Islet precursor cell (in vitro differentiated cells): ENCODE measurements around the gene STX1A.
"Not testable (repeated sequence)": the region's sequence is repeated elsewhere in the genome, so short reads cannot be mapped to it uniquely, and the experiment has no call there.

Source experiments
- DNase-seq: peaks from one replicate; pipeline ENCODE4 v3.0.0-alpha.2; 2018

The STX1A gene

GRCh38 chr7:73735528-73735905, 16.0 kb upstream of the STX1A start:
- no peak for DNase-seq

- DNase-seq, result peak; percentile 95
Measured at GRCh38 chr7:73734619-73735527, 15.4 kb upstream of the STX1A start.

DNA sequence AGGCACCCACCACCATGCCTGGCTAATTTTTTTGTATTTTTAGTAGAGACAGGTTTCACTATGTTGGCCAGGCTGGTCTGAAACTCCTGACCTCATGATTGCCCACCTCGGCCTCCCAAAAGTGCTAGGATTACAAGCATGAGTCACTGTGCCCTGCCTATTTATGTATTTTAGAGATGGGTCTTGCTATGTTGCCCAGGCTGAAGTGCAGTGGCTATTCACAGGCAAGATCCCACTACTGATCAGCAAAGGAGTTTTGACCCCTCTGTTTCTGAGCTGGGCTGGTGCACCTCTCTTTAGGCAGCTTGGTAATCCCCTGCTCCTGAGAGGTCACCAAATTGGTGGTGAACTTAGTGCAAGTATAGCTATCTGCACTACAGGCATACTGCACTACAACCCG, 12.9 kb upstream of the STX1A start:
- no peak for DNase-seq

- no peak for DNase-seq
Measured at GRCh38 chr7:73730485-73730884, 11.0 kb upstream of the STX1A start.

- DNase-seq, result no peak
Measured at GRCh38 chr7:73728551-73728950, 9.1 kb upstream of the STX1A start.

DNA sequence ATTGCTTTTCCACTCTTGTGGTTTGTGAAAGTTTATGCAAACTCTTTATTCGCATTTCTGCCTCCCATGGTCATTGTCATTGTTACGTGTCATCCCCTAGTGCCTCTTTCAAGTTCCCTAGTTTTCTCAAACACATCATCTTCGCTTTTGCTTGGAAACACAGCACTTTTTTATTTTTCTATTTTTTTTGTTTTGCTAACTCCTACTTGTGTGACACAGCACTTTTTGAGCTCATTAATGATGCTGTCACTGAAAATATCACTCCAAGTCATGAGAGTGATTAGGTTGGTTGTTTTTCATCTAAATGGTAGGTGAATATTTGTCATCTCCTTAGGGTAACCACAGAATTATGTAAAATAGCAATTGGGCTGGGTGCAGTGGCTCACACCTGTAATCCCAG, 8.5 kb upstream of the STX1A start:
- no peak for DNase-seq

GRCh38 chr7:73726083-73726466, 6.6 kb upstream of the STX1A start:
- DNase-seq, result no peak

- no peak for DNase-seq
Measured at GRCh38 chr7:73723813-73724212, 4.3 kb upstream of the STX1A start.

DNA sequence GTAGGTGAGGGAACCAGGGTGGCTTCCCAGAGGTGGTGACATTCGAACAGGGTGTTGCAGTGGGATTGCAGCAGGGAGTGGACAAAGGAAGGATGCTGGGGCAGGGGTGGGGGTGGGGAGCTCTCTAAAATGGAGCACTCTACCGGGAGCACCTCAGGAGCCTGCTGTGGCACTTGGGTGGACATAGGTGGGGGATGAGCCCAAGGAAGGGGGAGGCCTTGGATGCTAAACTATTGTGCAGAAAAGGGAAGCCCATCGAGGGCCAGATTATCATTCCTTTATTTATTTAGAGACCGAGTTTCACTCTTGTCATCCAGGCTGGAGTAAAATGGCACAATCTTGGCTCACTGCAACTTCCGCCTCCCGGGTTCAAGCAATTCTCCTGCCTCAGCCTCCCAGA, 3.3 kb upstream of the STX1A start:
- DNase-seq, result no peak

DNA sequence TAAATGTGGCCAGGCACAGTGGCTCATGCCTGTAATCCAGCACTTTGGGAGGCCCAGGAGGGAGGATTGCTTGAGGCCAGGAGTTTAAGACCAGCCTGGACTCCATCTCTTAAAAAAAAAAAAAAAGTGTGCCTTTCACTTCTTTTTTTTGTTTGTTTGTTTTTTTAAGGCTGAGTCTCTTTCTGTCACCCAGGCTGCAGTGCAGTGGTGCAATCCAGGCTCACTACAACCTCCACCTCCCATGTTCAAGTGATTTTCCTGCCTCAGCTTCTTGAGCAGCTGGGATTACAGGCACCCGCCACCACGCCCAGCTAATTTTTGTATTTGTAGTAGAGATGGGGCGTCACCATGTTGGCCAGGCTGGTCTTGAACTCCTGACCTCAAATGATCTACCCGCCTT, 2.7 kb upstream of the STX1A start:
- not testable (repeated sequence) for DNase-seq

DNA sequence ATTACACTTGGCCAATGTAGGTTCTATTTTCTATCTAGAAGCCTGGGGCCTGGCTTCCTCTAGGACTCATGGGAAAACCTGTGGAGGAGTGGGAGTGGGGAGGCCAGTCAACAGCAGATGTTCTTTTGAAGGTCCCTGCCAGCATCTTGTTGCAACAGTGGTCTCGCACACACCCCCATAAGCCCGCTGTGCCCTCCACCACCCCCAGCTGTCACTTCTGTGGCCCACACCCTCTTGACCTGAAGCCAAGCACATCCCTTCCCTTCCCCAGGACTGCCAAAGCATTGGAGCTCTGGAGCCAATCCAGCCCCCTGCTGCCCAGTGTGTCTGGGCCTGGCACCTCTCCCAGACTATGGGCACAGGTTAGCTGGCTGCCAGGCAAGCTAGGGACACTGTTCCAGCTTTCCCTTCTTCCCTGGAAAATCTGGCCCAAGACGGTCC, 1.9 kb upstream of the STX1A start:
- no peak for DNase-seq

DNA sequence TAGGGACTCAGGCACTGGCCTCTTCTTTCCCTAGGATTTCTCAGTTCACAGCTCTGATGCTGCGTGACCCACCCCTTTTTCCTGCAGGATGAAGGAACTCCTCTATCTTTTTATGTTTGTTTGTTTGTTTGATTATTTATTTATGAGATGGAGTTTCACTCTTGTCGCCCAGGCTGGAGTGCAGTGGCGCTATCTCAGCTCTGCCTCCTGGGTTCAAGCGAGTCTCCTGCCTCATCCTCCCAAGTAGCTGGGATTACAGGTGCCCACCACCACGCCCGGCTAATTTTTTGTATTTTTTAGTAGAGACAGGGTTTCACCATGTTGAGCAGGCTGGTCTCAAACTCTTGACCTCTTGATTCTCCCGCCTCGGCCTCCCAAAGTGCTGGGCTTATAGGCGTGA, 974 bp upstream of the STX1A start:
- not testable (repeated sequence) for DNase-seq

- no peak for DNase-seq
Measured at GRCh38 chr7:73719806-73720169, 319 bp upstream of the STX1A start.

DNA sequence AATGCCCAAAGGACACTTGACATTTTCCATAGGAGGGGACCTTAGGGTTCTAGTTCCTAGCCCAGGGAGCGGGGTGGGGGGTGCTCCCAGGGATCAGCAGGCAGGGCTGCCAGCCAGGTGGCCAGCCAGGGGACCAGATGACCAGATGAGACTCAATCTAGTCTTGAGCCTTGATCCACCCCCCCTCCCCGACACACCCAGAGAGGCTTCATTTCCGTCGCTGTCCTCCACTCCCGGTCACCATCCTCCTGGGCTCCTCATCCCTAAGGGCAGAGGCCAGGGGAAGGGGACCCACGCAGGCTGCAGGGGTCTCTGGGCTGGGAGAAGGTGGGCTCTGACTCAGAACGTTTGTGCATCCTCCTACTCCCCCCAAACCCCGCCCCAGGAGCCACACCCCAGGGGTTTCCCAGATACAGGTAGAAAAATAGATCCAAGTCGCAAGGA, 1.0 kb downstream of the STX1A start:
- no peak for DNase-seq

DNA sequence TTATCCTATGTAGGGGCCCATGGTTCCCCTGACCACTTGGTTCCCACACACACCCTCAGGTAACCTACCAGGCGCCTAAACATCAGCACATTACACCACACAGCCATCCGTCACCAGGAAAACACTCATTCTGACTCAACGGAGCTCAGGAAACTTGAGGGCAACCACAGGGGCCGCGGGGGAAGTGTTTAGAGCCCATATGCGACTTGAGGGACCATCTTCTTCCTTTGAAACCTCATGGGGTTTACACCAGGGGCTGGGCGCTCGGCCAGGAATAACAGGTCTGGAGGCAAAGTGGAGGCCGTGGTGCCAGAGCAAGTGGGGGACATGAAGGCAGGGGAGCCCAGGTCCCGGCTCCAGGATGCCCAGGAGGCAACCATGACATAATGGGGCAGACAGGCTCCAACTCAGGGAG, 1.5 kb downstream of the STX1A start:
- DNase-seq, result no peak

- no peak for DNase-seq
Measured at GRCh38 chr7:73717025-73717807, 2.3 kb downstream of the STX1A start.

DNA sequence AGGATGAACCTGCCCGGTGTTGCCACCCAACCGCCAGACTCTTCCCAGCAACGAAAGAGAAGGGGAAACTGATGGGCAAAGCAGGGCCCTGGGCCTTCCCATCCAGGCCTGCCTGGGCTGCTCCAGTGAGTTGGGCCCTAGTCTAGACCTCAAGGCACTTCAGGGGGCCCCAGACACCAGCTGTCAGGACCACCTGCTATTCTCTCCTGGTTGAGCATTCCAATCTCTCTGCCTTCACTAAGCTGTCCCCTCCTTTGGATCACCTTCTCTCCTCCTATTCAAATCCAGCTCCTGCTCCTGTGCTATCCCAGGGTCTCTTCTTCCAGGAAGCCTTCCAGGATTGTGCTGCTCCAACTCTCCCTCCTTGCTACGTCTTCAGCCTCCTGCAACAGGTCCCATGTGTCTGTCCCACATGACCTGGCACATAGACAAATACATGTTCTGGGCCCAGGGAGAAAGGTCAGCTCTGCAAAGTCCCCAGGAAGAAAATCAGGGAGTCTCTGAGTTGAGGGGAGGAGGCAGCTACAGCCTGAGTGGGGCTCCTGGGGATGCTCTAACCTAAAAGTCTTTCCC, 3.1 kb downstream of the STX1A start:
- DNase-seq, result no peak

DNA sequence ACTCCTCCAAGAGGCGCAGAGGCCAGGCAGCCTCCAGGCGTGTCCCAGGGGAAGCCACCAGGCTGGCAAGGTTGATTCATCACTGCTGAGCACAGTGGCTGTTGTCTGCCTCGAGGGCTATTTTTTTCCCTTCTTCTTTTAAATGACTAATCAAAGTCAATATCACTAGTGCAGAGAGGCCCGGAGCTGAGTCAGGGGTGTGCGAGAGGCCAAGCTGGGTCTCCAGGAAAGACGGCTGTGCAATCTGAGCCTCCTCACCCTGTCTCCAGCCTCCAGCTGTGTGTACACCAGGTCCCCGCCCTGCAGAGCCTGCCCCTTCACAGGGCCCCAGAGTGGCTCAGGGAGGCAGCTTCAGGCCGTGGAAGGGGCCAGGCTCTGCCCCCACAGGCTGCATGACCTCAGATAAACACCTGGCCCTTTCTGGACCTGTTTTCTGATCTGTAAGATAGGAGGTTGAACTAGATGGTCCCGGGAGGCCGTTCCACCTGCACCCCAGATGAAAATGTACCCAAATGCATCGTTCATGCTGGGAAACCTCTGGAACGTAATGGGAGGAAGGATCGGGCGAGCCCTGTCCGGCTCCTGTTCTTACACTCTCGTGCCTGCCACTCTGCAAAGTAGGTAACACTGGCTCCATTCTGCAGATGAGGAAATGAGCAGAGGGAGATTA, 3.7 kb downstream of the STX1A start:
- DNase-seq, result peak; percentile 94

DNA sequence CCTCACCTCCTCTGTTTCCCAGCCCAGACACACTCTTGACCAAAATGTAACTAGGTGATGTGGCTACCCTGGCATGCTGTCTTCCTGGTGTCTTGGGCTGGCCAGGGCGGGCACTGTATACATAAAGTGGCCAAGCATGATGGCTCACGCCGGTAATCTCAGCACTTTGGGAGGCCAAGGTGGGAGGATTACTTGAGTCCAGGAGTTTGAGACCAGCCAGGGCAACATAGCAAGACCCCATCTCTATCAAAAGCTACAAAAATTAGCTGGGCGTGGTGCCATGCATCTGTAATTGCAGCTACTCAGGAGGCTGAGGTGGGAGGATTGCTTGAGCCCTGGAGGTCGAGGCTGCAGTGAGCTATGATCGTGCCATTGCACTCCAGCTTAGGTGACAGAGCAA, 6.2 kb downstream of the STX1A start:
- DNase-seq, result not testable (repeated sequence)

GRCh38 chr7:73712773-73713172, 6.7 kb downstream of the STX1A start:
- no peak for DNase-seq

GRCh38 chr7:73708961-73709549, 10.4 kb downstream of the STX1A start:
- no peak for DNase-seq

DNA sequence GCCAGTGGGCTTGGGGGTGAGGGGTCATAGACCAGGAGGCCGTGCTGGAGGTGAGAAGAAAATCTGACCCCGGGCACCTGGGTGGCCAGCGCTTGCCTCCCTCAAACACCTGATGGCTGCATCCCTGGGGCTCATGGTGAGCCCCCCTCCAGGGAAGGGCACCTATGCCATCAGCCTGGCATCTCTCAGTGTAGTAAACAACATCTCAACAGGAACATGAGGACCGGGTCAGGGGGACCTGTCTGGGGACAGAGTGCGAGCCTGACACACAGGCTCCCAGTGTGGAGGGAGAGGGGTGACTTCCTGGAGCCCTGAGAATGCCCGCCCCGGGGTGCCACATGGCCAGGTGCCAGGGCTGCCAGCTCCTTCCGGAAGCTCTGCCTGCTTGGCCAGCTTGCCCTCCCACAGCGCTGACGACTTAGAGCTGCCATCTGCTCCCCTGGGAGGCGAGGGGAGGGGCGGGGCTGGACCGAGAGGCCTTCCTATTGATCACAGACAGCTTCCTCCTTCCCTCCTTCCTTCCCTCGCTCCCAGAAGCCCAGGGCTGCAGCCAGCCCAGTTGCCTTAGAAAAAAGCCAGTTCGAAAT, 12.3 kb downstream of the STX1A start:
- no peak for DNase-seq
